Retinal pigment epithelial cell (primary cell): ENCODE results near the gene EXOC4.

Experiments used
- DNase-seq: peaks from one replicate; pipeline ENCODE4 v3.0.0-alpha.2; 2010; ENCODE audit warnings: low read depth
- H3K4me3 ChIP-seq: 2 replicates; pipeline ENCODE4 v1.5.1; 2011; ENCODE audit warnings: mild to moderate bottlenecking, low read length, control low read depth, moderate library complexity
- CTCF ChIP-seq: conservative IDR thresholded peaks from 2 replicates; pipeline ENCODE4 v1.5.1; 2011; ENCODE audit warnings: low read depth, low read length, control low read depth, inconsistent platforms

EXOC4 gene

GRCh38 chr7:133591704-133592340 is 338.9 kb downstream of the EXOC4 start:
- DNase-seq, result no peak
- no peak overlapping the region for H3K4me3 ChIP-seq
- TF ChIP-seq CTCF, result no peak

- no peak overlapping the region for H3K4me3 ChIP-seq
- TF ChIP-seq CTCF, result no peak
- DNase-seq, result no peak
These were observed 340.7 kb downstream of the EXOC4 start for GRCh38 chr7:133593561-133593960.

- H3K4me3 ChIP-seq, result no peak overlapping the region
- DNase-seq, result no peak
These were observed 348.7 kb downstream of the EXOC4 start for GRCh38 chr7:133601617-133602016.

GRCh38 chr7:133602291-133602690 is 349.4 kb downstream of the EXOC4 start:
- H3K4me3 ChIP-seq, result no peak overlapping the region
- no peak for DNase-seq
- no peak for TF ChIP-seq CTCF

More at GRCh38 chr7:133601617-133602016, 348.7 kb downstream of the EXOC4 start:
- no peak for TF ChIP-seq CTCF

GRCh38 chr7:133606991-133607390 is 354.1 kb downstream of the EXOC4 start:
- H3K4me3 ChIP-seq, result no peak overlapping the region
- TF ChIP-seq CTCF, result no peak
- no peak for DNase-seq

- no peak for TF ChIP-seq CTCF
- no peak for DNase-seq
- H3K4me3 ChIP-seq, result no peak overlapping the region
These were observed 356.9 kb downstream of the EXOC4 start for GRCh38 chr7:133609806-133610205.

- H3K4me3 ChIP-seq, result no peak overlapping the region
- TF ChIP-seq CTCF, result no peak
- DNase-seq, result no peak
These were observed 359.1 kb downstream of the EXOC4 start for GRCh38 chr7:133611955-133612354.
